Astrocyte (in vitro differentiated cells and primary cell): ENCODE measurements around the gene HAP1.

Experiments used
- EZH2 ChIP-seq: IDR thresholded peaks from 2 replicates; pipeline ENCODE4 v1.6.1; 2012; ENCODE audit warnings: mild to moderate bottlenecking, low read length, inconsistent platforms; ENCODE audit not compliant: insufficient read depth
- TF ChIP-seq, protein P1 (sequence below): IDR thresholded peaks from 2 replicates; pipeline ENCODE4 v1.5.1; 2011; ENCODE audit warnings: low read depth, mild to moderate bottlenecking, inconsistent platforms, low read length, moderate library complexity; ENCODE audit not compliant: insufficient read depth

DNA sequence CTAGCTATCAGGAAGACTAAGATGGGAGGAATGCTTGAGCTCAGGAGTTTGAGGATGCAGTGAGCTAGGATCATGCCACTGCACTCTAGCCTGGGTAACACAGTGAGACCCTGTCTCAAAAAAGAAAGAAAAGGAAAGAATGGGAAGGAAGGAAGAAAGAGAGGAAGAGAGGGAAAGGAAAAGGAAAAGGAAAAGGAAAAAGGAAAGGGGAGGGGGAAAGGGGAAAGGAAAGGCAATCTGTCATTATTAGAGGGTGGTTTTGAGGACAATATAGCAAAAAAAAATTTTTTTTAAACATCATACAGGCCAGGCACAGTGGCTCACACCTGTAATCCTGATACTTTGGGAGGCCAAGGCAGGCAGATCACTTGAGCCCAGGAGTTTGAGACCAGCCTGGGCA is 31.7 kb upstream of the HAP1 start:
- no peak for TF ChIP-seq EZH2
- TF ChIP-seq, protein P1, sequence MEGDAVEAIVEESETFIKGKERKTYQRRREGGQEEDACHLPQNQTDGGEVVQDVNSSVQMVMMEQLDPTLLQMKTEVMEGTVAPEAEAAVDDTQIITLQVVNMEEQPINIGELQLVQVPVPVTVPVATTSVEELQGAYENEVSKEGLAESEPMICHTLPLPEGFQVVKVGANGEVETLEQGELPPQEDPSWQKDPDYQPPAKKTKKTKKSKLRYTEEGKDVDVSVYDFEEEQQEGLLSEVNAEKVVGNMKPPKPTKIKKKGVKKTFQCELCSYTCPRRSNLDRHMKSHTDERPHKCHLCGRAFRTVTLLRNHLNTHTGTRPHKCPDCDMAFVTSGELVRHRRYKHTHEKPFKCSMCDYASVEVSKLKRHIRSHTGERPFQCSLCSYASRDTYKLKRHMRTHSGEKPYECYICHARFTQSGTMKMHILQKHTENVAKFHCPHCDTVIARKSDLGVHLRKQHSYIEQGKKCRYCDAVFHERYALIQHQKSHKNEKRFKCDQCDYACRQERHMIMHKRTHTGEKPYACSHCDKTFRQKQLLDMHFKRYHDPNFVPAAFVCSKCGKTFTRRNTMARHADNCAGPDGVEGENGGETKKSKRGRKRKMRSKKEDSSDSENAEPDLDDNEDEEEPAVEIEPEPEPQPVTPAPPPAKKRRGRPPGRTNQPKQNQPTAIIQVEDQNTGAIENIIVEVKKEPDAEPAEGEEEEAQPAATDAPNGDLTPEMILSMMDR: no peak
